Embryonic facial prominence (tissue), 1 donor: ENCODE data around the gene NELL1.
"Not testable (repeated sequence)": the region's sequence is repeated elsewhere in the genome, so short reads cannot be mapped to it uniquely, and the experiment has no call there.

Experiments used
- DNase-seq: peaks from one replicate; pipeline ENCODE4 v3.0.0-alpha.2; 2016; ENCODE audit errors: extremely low spot score

The NELL1 gene

GRCh38 chr11:21109341-21109740 is 440.0 kb downstream of the NELL1 start:
- no peak for DNase-seq

- no peak for DNase-seq
Measured at GRCh38 chr11:21110415-21110814, 441.0 kb downstream of the NELL1 start.

- no peak for DNase-seq
Measured at GRCh38 chr11:21113876-21114275, 444.5 kb downstream of the NELL1 start.

- DNase-seq = no peak
Measured at GRCh38 chr11:21116009-21116408, 446.6 kb downstream of the NELL1 start.

- no peak for DNase-seq
Measured at GRCh38 chr11:21119411-21119810, 450.0 kb downstream of the NELL1 start.

- DNase-seq = no peak
Measured at GRCh38 chr11:21121991-21122390, 452.6 kb downstream of the NELL1 start.

GRCh38 chr11:21122523-21122922 is 453.1 kb downstream of the NELL1 start:
- DNase-seq = no peak

- DNase-seq = no peak
Measured at GRCh38 chr11:21132146-21132720, 462.8 kb downstream of the NELL1 start.

GRCh38 chr11:21133244-21133643 is 463.9 kb downstream of the NELL1 start:
- DNase-seq = no peak

GRCh38 chr11:21133722-21134121 is 464.3 kb downstream of the NELL1 start:
- DNase-seq = no peak

- no peak for DNase-seq
Measured at GRCh38 chr11:21137803-21138202, 468.4 kb downstream of the NELL1 start.

- DNase-seq = not testable (repeated sequence)
Measured at GRCh38 chr11:21141557-21141956, 472.2 kb downstream of the NELL1 start.

- no peak for DNase-seq
Measured at GRCh38 chr11:21142007-21142406, 472.6 kb downstream of the NELL1 start.

GRCh38 chr11:21144531-21144930 is 475.1 kb downstream of the NELL1 start:
- no peak for DNase-seq

GRCh38 chr11:21148376-21148775 is 479.0 kb downstream of the NELL1 start:
- no peak for DNase-seq

GRCh38 chr11:21160140-21160539 is 490.8 kb downstream of the NELL1 start:
- DNase-seq = no peak

GRCh38 chr11:21169639-21170038 is 500.3 kb downstream of the NELL1 start:
- DNase-seq = no peak

GRCh38 chr11:21173476-21173875 is 504.1 kb downstream of the NELL1 start:
- DNase-seq = no peak

- no peak for DNase-seq
Measured at GRCh38 chr11:21174781-21175180, 505.4 kb downstream of the NELL1 start.

GRCh38 chr11:21177379-21177778 is 508.0 kb downstream of the NELL1 start:
- no peak for DNase-seq

GRCh38 chr11:21179770-21180169 is 510.4 kb downstream of the NELL1 start:
- DNase-seq = no peak

- DNase-seq = no peak
Measured at GRCh38 chr11:21180182-21180581, 510.8 kb downstream of the NELL1 start.

- DNase-seq = no peak
Measured at GRCh38 chr11:21185959-21186358, 516.6 kb downstream of the NELL1 start.

- no peak for DNase-seq
Measured at GRCh38 chr11:21190181-21190580, 520.8 kb downstream of the NELL1 start.
